Endothelial cell of umbilical vein (primary cell): ENCODE measurements around the gene ZNF222. TPM values are rescaled to one million over a fixed set of nuclear protein-coding genes. Genes with fewer than 3 reads are reported as not detected.

Experiments
- BruUV-seq: library from RNA; stranded (reverse); fragments of 400-500 nt; replicated peaks from 2 replicates; lab custom pipeline; 2021; lab: Mats Ljungman, UMichigan
- CTCF ChIA-PET: fragments of 300-600, 350-600 bp; sonication (Branson Sonifier 250); formaldehyde crosslinking; loops from one replicate; lab custom pipeline; 2021; ENCODE audit warnings: antibody characterized with exemption, inconsistent platforms; lab: Charles Lee
- POLR2A ChIA-PET: fragments of 300-600, 350-600 bp; sonication (Branson Sonifier 250); formaldehyde crosslinking; loops from one replicate; lab custom pipeline; 2021; ENCODE audit warnings: antibody characterized with exemption, inconsistent platforms; lab: Charles Lee
- DNase-seq: peaks from one replicate; pipeline ENCODE4 v3.0.0-alpha.2; 2011; ENCODE audit warnings: low read depth, low spot score
- FAIRE-seq: peaks from 2 replicates; lab custom pipeline; 2011; peaks lifted over from hg19 to GRCh38; lab: Jason Lieb, UNC
- H2AFZ ChIP-seq: 2 replicates; pipeline ENCODE4 v1.6.0; 2012; ENCODE audit warnings: low read depth, low read length, control low read depth, inconsistent platforms
- H3K27ac ChIP-seq: 2 replicates; pipeline ENCODE4 v1.5.1; 2011; ENCODE audit warnings: low read depth, mild to moderate bottlenecking, control low read depth, low read length, moderate library complexity; ENCODE audit not compliant: insufficient read depth
- H3K27me3 ChIP-seq, 2 experiments: 2 replicates each; pipeline versions ENCODE4 v1.6.0 to v1.6.1; 2011; ENCODE audit warnings: low read length in 2 of 2, mixed read lengths in 1 of 2; ENCODE audit not compliant: control insufficient read depth in 2 of 2, insufficient read depth in 2 of 2
- H3K36me3 ChIP-seq, 2 experiments: 2 replicates in 1 of 2; 3 replicates in 1 of 2; pipeline ENCODE4 v1.5.1; 2011; ENCODE audit warnings: low read length in 2 of 2, mild to moderate bottlenecking in 1 of 2, moderate library complexity in 1 of 2; ENCODE audit not compliant: control insufficient read depth in 2 of 2, insufficient read depth in 2 of 2; ENCODE audit errors: extremely low read depth in 1 of 2
- H3K4me1 ChIP-seq: 3 replicates; pipeline ENCODE4 v1.5.1; 2011; ENCODE audit warnings: mild to moderate bottlenecking, low read length; ENCODE audit not compliant: control insufficient read depth, insufficient read depth; ENCODE audit errors: extremely low read depth
- H3K4me2 ChIP-seq: 2 replicates; pipeline ENCODE4 v1.6.1; 2011; ENCODE audit warnings: low read length, control low read depth, mixed read lengths; ENCODE audit not compliant: insufficient read depth
- H3K4me3 ChIP-seq, 3 experiments: fragments of 200-600 bp in 1 of 3; sonication (generic), shearing (Covaris generic) in 1 of 3; replicated peaks in 1 of 3; 2 replicates each; pipeline ENCODE4 v1.5.1; 2011 to 2016; ENCODE audit warnings: control low read depth in 3 of 3, low read length in 3 of 3, mild to moderate bottlenecking in 2 of 3, inconsistent platforms in 1 of 3, low read depth in 1 of 3, moderate library complexity in 1 of 3; ENCODE audit not compliant: insufficient read depth in 1 of 3
- H3K79me2 ChIP-seq: 2 replicates; pipeline ENCODE4 v1.6.0; 2012; ENCODE audit warnings: low read length, inconsistent platforms; ENCODE audit not compliant: control insufficient read depth, insufficient read depth
- H3K9ac ChIP-seq: replicated peaks from 2 replicates; pipeline ENCODE3; 2011; ENCODE audit warnings: low read length, control low read depth; ENCODE audit not compliant: insufficient read depth; ENCODE audit errors: extremely low read depth
- H3K9me1 ChIP-seq: replicated peaks from 3 replicates; pipeline ENCODE4 v1.6.0; 2011; ENCODE audit warnings: mild to moderate bottlenecking, low read length; ENCODE audit not compliant: control insufficient read depth, insufficient read depth; ENCODE audit errors: extremely low read depth
- H3K9me3 ChIP-seq: replicated peaks from 2 replicates; pipeline ENCODE4 v1.5.1; 2012; ENCODE audit warnings: low read length, inconsistent platforms; ENCODE audit not compliant: control insufficient read depth, insufficient read depth
- H4K20me1 ChIP-seq: replicated peaks from 2 replicates; pipeline ENCODE3; 2011; ENCODE audit warnings: mild to moderate bottlenecking, low read length; ENCODE audit not compliant: control insufficient read depth, insufficient read depth; ENCODE audit errors: extremely low read depth
- JUN ChIP-seq: IDR thresholded peaks from 2 replicates; pipeline ENCODE4 v1.6.1; 2011; ENCODE audit warnings: borderline replicate concordance, low read depth; ENCODE audit not compliant: insufficient read length, insufficient read depth
- POLR2A ChIP-seq: IDR thresholded peaks from 2 replicates; pipeline ENCODE4 v1.6.1; 2012; ENCODE audit warnings: low read depth, mild to moderate bottlenecking, control low read depth, low read length
- POLR2AphosphoS5 ChIP-seq: IDR thresholded peaks from 2 replicates; pipeline ENCODE4 v1.6.1; 2012; ENCODE audit warnings: low read depth, mild to moderate bottlenecking, control low read depth, low read length, moderate library complexity; ENCODE audit not compliant: insufficient read depth
- dilution Hi-C: fragments of 300-500 bp; cut with MboI; formaldehyde crosslinking; loops from one replicate; pipeline ENCODE4 v1.15.0; 2019; ENCODE audit warnings: low sequenced_read_pairs; ENCODE audit not compliant: extremely low pct_ligation_motif_present
- intact Hi-C: fragments of 100-400 bp; cut with micrococcal nuclease; formaldehyde crosslinking; loops from one replicate; pipeline ENCODE4 v1.10.0; 2022
- polyA plus RNA-seq, 4 experiments: library from polyadenylated mRNA; depleted of rRNA in 3 of 4; stranded (reverse) in 3 of 4; unstranded in 1 of 4; fragments of >200 nt; gene quantifications; 2 replicates each; pipeline versions ENCODE4 v1.2.1 to v1.2.3, GENCODE V29; 2011 to 2012; ENCODE audit warnings: missing spikeins in 1 of 4
- total RNA-seq: library from RNA; stranded (reverse); gene quantifications from 2 replicates; pipeline ENCODE4 v1.2.3, GENCODE V29; 2021
- TF ChIP-seq, protein P1 (sequence below), 2 donors: IDR thresholded peaks; 1 replicate in 1 of 2; 2 replicates in 1 of 2; pipeline ENCODE4 v1.5.1; 2011; ENCODE audit warnings: low read length in 2 of 2, mild to moderate bottlenecking in 2 of 2, moderate library complexity in 2 of 2, control low read depth in 1 of 2, inconsistent platforms in 1 of 2, low read depth in 1 of 2; ENCODE audit not compliant: insufficient read depth in 1 of 2; ENCODE audit errors: extremely low read depth in 1 of 2

Gene ZNF222
- total and polyA plus RNA-seq, 2 donors (not counting 3 experiments of a cell fraction or from before 2014, with no cell fraction given) = 2.2 to 5.2 TPM

DNA sequence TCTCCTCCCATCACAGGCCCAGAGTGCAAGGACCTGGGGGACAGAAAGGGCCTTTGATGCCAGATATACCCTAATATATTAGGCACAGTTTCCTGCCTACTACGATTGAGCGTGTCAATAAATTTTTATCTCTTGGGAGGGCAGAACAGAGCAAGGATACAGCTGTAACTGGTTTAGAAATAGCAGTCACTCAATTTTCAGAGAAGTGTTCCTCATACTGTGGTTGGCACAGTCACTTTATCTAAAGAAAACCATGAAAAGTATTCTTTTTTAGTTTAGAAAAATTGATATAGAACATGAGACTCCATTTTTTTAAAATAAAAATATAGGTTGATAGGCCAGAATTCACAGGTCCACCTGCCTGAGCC lies 41.7 kb upstream of the ZNF222 start:
- peak overlapping the region in 1 of 3 experiments; percentile 75 for H3K4me3 ChIP-seq
- no TSS peak for BruUV-seq
- intact Hi-C loops (loop anchor here (5.0 kb wide), 2 partner anchors 69 to 229 kb away; partner anchors contain the start of genes ZNF223 and ZNF227), dilution Hi-C loops (no loop called here)
- no peaks in the 10 kb centered on the region for H3K36me3 ChIP-seq
- ChIA-PET POLR2A (interaction anchor here (0.5 kb wide), 1 partner anchor 1566 kb away, joined by 3 read pairs; no protein-coding TSS in a partner anchor), CTCF (no interaction called here)
- no peaks in the 10 kb centered on the region for H3K27me3 ChIP-seq
- no peaks in the 10 kb centered on the region for H3K9me1 ChIP-seq
- H4K20me1 ChIP-seq = no peaks in the 10 kb centered on the region
- peak overlapping the region; percentile 87 for H3K4me2 ChIP-seq
- peaks cover 6% of the 10 kb centered on the region for H3K4me1 ChIP-seq
- FAIRE-seq (no peak), DNase-seq (no peak)
- peaks cover 4% of the 10 kb centered on the region for H3K79me2 ChIP-seq
- no peak overlapping the region for H3K9ac ChIP-seq
- H3K9me3 ChIP-seq = no peaks in the 10 kb centered on the region
- TF ChIP-seq POLR2A (no peak), JUN (no peak)
- peak overlapping the region; percentile 34 for H2AFZ ChIP-seq
- H3K27ac ChIP-seq = no peak overlapping the region

- FAIRE-seq (peak; percentile 89), DNase-seq (peak; percentile 95)
- dilution Hi-C loops (no loop called here), intact Hi-C loops (loop anchor here (1.0 to 5.0 kb wide), 8 partner anchors 18 to 372 kb away; partner anchors contain the start of genes ZNF112, ZNF221, ZNF223 and ZNF225)
- no TSS peak for BruUV-seq
- CTCF ChIA-PET = interaction anchor here (1.3 kb wide), 1 partner anchor 33 kb away, joined by 4 read pairs; the partner anchor contains the start of gene ZNF221
- Histone ChIP-seq H3K4me2 (peak within 1 kb of the TSS; percentile 87), H3K27ac (peak within 1 kb of the TSS; percentile 23), H3K4me1 (peaks cover 6% of the 10 kb centered on the region), H3K9ac (peak within 1 kb of the TSS; percentile 55), H3K9me3 (no peaks in the 10 kb centered on the region), H3K79me2 (peaks cover 4% of the 10 kb centered on the region), H3K27me3 (no peaks in the 10 kb centered on the region), H2AFZ (peak within 1 kb of the TSS; percentile 56), H3K9me1 (no peaks in the 10 kb centered on the region), H3K4me3 (peak within 1 kb of the TSS; percentile 32 to 75 (median 68)), H4K20me1 (no peaks in the 10 kb centered on the region), H3K36me3 (no peaks in the 10 kb centered on the region)
- peak; percentile 39 for TF ChIP-seq POLR2A
- peak; percentile 42 for TF ChIP-seq POLR2AphosphoS5
- TF ChIP-seq, protein P1, sequence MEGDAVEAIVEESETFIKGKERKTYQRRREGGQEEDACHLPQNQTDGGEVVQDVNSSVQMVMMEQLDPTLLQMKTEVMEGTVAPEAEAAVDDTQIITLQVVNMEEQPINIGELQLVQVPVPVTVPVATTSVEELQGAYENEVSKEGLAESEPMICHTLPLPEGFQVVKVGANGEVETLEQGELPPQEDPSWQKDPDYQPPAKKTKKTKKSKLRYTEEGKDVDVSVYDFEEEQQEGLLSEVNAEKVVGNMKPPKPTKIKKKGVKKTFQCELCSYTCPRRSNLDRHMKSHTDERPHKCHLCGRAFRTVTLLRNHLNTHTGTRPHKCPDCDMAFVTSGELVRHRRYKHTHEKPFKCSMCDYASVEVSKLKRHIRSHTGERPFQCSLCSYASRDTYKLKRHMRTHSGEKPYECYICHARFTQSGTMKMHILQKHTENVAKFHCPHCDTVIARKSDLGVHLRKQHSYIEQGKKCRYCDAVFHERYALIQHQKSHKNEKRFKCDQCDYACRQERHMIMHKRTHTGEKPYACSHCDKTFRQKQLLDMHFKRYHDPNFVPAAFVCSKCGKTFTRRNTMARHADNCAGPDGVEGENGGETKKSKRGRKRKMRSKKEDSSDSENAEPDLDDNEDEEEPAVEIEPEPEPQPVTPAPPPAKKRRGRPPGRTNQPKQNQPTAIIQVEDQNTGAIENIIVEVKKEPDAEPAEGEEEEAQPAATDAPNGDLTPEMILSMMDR (IDR thresholded peaks at IDR 0.05; ENCODE audit: extremely low read depth in 1 of 2, insufficient read depth in 1 of 2, low read depth in 1 of 2, low read length in 2 of 2) = no peak
- POLR2A ChIA-PET = no interaction called here
These were observed 41.1 kb upstream of the ZNF222 start, which contains the start of gene ZNF155 for GRCh38 chr19:43983912-43984686. TSS of gene ZNF155 (plus strand) at chr19:43984188. CDS start at chr19:43988544, 4,356 bp downstream.
